Glutamatergic neuron (in vitro differentiated cells): Measurements from ENCODE around the gene TCERG1L. TPM values are rescaled to one million over a fixed set of nuclear protein-coding genes. Genes with fewer than 3 reads are reported as not detected.
A peak's percentile ranks its signal among the peaks of the same experiment; 100 is the strongest.

Experiments used
- DNase-seq: peaks from one replicate; pipeline ENCODE4 v3.0.0; 2022
- H3K27ac Mint-ChIP-seq: one replicate; pipeline ENCODE4 v1.8.0; 2020; ENCODE audit warnings: mild to moderate bottlenecking, mixed read lengths, inconsistent platforms; ENCODE audit not compliant: unreplicated experiment
- H3K27me3 Mint-ChIP-seq: one replicate; pipeline ENCODE4 v1.8.0; 2020; ENCODE audit warnings: mild to moderate bottlenecking, moderate library complexity, mixed read lengths, inconsistent platforms; ENCODE audit not compliant: unreplicated experiment
- H3K36me3 Mint-ChIP-seq: one replicate; pipeline ENCODE4 v1.8.0; 2020; ENCODE audit warnings: mild to moderate bottlenecking, mixed read lengths, inconsistent platforms; ENCODE audit not compliant: unreplicated experiment
- H3K4me1 Mint-ChIP-seq: one replicate; pipeline ENCODE4 v1.8.0; 2020; ENCODE audit warnings: mild to moderate bottlenecking, low read depth, mixed read lengths, inconsistent platforms; ENCODE audit not compliant: unreplicated experiment
- H3K4me3 Mint-ChIP-seq: one replicate; pipeline ENCODE4 v1.8.0; 2020; ENCODE audit warnings: mild to moderate bottlenecking, mixed read lengths, inconsistent platforms; ENCODE audit not compliant: unreplicated experiment
- H3K9me3 Mint-ChIP-seq: one replicate; pipeline ENCODE4 v1.8.0; 2020; ENCODE audit warnings: mild to moderate bottlenecking, moderate library complexity, mixed read lengths, inconsistent platforms; ENCODE audit not compliant: unreplicated experiment
- total RNA-seq: library from RNA; stranded (reverse); fragmentation: NEBNext Ultra II Directional; extraction: Animal tissue kit (Norgen Biotek cat#: 25700); gene quantifications from one replicate; pipeline ENCODE4 v1.2.1, GENCODE V29; 2021; ENCODE audit not compliant: unreplicated experiment
- TF ChIP-seq, protein P1 (sequence below): fragments of 200-600 bp; sonication (generic); IDR thresholded peaks from one replicate; pipeline ENCODE4 v1.5.0; 2021; ENCODE audit not compliant: partially characterized antibody, unreplicated experiment

The TCERG1L gene
- total RNA-seq, 1 donor from 2014 or later = 2.2 TPM

DNA sequence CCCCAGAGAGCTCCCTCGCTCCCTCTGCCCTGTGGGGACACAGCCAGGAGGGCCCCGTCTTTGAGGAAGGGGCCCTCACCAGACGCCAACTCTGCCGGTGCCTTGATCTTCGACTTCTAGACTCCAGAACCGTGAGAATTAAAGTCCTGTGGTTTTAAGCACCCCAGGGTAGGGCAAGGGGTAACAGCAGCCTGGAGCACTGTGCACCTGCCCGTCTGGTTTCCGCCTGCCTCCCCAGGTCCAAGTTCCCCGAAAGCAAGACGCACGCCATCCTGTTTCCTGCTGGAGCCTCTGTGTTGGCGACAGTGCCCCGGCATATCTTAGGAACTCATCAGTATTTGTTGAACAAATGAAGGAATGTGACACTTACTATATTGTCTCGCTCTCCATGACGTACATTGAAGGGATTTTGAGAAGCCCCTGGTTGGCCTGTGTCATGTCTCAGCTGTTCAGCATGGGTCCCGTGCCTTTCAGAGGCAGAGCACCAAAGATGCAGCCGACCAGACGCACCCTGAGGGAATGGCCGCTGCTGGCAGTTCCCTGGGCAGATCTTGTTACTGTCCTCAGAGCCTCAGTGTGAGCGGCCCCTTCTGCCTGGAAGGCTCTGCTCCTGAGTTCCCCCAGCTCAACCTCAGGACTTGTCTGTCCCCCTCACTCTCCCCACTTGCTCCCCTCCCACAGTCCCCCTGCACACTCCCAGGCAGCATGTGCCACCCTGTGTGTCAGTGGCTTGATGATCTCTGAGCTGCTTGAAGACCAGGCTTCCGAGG, 226.2 kb downstream of the TCERG1L start:
- H3K36me3 Mint-ChIP-seq = peaks cover 4% of the 10 kb centered on the region

DNA sequence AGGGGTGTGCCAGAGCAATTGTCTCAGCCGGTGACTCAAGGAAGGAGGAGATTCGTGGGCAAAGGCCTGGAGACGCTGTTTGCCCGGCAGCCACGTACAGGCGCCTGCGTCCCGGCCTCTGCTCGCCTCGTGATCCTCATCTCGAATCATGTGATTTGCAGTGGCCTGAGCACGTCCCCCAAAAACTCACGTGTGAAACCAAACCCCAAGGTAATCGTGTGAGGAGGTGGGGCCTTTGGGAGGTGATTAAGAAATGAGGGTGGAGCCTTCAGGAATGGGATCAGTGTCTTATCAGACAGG, 226.8 kb downstream of the TCERG1L start:
- H3K9me3 Mint-ChIP-seq = peaks cover 7% of the 10 kb centered on the region
- DNase-seq = no peak
- H3K4me3 Mint-ChIP-seq = no peak overlapping the region
- H3K4me1 Mint-ChIP-seq = peaks cover 7% of the 10 kb centered on the region
- peaks cover 4% of the 10 kb centered on the region for H3K36me3 Mint-ChIP-seq
- TF ChIP-seq, protein P1, sequence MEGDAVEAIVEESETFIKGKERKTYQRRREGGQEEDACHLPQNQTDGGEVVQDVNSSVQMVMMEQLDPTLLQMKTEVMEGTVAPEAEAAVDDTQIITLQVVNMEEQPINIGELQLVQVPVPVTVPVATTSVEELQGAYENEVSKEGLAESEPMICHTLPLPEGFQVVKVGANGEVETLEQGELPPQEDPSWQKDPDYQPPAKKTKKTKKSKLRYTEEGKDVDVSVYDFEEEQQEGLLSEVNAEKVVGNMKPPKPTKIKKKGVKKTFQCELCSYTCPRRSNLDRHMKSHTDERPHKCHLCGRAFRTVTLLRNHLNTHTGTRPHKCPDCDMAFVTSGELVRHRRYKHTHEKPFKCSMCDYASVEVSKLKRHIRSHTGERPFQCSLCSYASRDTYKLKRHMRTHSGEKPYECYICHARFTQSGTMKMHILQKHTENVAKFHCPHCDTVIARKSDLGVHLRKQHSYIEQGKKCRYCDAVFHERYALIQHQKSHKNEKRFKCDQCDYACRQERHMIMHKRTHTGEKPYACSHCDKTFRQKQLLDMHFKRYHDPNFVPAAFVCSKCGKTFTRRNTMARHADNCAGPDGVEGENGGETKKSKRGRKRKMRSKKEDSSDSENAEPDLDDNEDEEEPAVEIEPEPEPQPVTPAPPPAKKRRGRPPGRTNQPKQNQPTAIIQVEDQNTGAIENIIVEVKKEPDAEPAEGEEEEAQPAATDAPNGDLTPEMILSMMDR = no peak
- no peak overlapping the region for H3K27ac Mint-ChIP-seq
- peaks cover 9% of the 10 kb centered on the region for H3K27me3 Mint-ChIP-seq

More for the DNA sequence above, 226.2 kb downstream of the TCERG1L start:
- H3K27me3 Mint-ChIP-seq = peaks cover 4% of the 10 kb centered on the region
- no peak overlapping the region for H3K27ac Mint-ChIP-seq
- H3K4me3 Mint-ChIP-seq = peak overlapping the region; percentile 40
- TF ChIP-seq, protein P1 = no peak
- peaks cover 4% of the 10 kb centered on the region for H3K4me1 Mint-ChIP-seq
- H3K9me3 Mint-ChIP-seq = peaks cover 5% of the 10 kb centered on the region
- no peak for DNase-seq

DNA sequence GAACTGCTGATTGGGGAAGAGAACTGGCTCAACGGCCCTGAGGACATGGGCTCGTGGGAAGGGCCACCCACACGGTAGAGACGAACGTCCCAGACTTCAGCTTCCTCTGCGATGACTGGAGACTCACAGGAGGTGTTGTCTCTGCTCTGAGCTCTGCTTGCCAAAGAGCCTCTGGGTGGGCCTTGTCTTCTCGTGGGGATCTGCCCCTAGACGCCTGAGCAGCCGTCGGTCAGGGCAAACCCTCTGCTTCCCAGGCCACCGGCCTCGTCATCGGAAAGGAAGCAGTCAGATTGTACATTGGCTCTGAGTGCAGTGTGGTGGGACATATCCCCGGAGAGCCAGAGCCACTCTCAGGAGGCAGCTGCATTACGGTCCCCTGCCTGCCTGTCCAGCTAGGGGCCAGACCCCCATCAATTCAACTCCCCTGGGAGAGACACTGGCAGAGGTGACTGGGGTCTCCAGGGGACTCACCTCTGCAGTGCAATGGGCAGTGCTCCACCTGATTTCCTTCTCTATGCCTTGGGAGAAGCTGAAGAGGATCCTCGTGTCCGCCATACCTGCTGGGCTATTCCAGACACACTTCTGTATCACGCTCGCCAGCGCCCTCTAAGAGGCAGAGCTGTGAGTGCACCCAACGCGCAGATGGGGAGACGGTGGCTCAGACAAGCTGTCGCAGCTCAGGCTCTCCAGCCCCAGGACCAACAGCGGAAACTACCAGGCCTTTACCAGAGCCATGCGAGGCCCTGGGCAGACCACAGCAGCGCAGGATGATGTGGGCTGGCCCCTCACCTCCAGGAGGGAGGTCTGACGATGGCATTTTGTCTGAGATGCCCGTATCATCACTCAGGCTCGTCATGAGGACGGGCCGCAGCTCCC, 227.4 kb downstream of the TCERG1L start:
- H3K27ac Mint-ChIP-seq = no peak overlapping the region
- TF ChIP-seq, protein P1 = no peak
- no peak overlapping the region for H3K4me3 Mint-ChIP-seq
- peaks cover 7% of the 10 kb centered on the region for H3K9me3 Mint-ChIP-seq
- DNase-seq = peak; percentile 59
- H3K27me3 Mint-ChIP-seq = peaks cover 9% of the 10 kb centered on the region
- peaks cover 4% of the 10 kb centered on the region for H3K36me3 Mint-ChIP-seq
- H3K4me1 Mint-ChIP-seq = peaks cover 7% of the 10 kb centered on the region

DNA sequence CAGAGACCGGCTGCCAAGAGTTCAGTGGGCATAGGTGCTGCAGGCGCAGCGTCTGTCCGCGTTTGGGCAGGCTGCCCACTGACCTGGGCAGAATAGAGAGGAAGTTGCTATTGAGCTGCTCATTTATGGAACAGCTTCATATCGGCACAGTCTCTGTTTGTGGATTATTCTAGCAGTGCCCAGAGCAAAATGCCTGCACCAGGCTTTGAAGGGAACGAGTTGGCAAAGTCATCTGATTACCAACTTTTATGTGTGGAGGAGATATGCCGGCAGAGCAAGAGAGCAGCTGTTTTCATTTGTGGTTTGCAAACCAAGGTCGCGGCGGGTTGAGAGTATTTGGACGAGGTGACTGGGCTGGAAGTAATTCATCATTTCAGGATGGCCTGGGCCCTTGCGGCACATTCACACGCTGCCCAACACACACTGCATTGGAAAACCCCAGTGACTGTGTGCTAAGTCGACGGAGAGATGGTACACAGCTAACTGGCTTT, 228.5 kb downstream of the TCERG1L start:
- H3K4me1 Mint-ChIP-seq = peaks cover 7% of the 10 kb centered on the region
- H3K27me3 Mint-ChIP-seq = peaks cover 9% of the 10 kb centered on the region
- no peak for DNase-seq
- no peak overlapping the region for H3K27ac Mint-ChIP-seq
- TF ChIP-seq, protein P1 = no peak
- peaks cover 7% of the 10 kb centered on the region for H3K9me3 Mint-ChIP-seq
- H3K36me3 Mint-ChIP-seq = peaks cover 4% of the 10 kb centered on the region
- no peak overlapping the region for H3K4me3 Mint-ChIP-seq
